HG02981 (cell line): Measurements from ENCODE around the gene USP24.

Source experiments
- ATAC-seq: cut with Tn5 transposase; IDR thresholded peaks from one replicate; pipeline ENCODE4 v1.9.1; 2021; ENCODE audit warnings: mild to moderate bottlenecking, moderate library complexity; ENCODE audit not compliant: unreplicated experiment

Gene USP24

DNA sequence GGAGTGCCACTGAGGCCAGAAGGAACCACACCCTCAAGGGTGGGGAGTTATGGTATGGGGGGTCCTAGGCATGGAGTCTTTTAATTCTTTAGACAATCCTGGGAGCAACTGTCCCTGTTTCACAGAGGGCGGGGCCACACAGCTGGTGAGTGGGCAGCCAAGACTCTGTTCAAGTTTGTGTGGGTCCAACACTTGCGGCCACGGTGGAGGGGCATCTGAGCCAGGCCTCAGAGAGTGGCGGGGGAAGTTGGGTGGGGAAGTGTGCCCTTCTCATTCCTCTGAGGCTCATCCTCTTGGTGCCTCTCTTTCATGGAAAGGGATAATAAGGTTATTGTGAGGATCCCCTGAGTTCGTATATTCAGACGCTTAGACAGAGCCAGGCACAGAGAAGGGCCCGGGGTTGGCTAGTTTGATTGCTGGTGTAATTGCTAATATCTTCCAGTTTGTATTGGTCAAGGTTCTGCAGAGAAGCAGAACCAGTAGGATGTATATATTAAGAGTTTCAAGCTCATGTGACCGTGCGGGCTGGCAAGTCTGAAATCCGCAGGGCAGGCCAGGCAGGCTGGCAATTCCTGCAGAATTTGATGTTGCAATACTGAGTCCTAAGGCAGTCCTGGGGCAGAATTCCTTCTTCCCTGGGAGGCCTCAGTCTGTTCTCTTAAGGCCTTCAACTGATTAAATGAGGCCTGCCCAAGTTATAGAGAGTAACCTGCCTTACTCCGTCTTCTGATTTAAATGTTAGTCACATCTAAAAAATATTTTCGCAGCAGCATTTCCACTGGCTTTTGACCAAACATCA is 159.9 kb downstream of the USP24 start:
- no peak for ATAC-seq

DNA sequence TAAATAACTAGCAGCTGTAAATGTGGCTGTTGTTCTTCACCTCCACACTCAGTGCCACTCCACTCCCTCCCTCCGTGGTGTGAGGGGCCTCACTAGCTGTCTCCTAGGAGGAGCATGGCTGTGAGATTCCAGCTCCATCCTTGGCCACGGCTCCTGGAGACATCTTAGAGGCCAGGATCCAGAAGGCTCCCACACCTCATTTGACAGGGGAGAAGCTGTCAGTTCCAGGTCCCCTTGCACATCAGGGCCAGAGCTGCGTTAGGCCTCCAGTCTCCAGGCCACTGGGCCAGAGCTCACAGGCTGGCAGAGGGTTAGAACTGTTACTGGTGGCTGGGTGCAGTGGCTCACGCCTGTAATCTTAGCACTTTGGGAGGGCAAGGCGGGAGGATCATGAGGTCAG is 160.8 kb downstream of the USP24 start:
- no peak for ATAC-seq

DNA sequence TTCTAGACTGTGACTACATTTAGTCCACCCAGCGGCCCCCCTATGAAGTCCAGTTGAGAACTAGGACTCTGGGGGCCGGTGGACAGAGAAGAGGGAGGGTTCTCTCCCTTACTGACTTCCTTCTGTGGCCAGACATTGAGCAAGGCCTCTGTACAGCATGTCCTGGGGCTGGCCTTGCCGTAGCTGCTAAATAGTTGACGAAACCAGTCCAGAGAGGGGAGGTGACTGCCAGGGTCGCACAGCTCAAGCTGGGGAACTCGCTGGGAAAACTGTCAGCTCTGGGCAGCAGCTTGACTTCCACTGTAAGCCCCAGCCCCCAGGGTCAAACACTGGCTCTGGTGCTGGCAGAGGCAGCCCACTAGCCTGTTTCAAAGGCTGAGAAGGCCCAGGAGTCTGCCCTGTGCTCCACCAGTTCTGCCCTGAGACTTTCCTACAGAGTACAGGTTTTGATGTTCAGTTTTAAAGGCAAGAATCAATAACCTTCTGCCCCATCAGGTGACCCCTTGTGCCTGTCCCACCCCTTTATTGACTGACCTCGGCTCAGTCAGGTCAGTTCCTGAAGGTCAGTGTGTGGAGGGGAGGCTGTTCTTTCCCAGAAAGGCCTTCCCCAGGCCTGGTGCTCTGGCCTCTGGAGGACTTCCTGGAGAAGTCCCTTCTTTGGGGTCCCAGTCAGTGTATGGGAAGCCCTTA is 161.8 kb downstream of the USP24 start:
- no peak for ATAC-seq

DNA sequence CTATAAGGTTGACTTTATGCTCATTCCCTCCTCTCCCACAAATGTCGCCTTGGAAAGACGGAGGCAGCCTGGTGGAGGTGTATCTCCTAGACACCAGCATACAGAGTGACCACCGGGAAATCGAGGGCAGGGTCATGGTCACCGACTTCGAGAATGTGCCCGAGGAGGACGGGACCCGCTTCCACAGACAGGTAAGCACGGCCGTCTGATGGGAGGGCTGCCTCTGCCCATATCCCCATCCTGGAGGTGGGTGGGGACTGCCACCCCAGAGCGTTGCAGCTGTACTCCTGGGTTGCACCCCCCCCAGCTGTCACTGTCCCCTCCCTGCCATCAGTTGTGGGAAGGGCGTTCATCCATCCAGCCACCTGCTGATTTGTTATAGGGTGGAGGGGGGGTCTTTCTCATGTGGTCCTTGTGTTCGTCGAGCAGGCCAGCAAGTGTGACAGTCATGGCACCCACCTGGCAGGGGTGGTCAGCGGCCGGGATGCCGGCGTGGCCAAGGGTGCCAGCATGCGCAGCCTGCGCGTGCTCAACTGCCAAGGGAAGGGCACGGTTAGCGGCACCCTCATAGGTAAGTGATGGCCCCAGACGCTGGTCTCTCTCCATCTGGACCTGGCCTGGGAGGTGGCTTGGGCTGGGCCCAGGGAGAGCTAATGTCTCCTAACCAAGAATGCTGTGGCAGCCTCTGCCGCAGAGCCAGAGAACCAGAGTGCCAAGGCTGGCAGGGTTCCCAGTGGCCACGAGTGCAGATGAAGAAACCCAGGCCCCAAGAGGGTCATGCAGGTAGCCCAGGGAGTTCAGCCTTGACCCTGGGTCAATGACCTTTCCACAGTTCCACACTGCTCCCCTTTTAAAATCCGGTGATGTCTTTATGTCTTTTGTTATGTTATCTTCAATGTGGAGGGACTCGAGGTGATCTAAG is 162.7 kb downstream of the USP24 start:
- ATAC-seq = no peak

DNA sequence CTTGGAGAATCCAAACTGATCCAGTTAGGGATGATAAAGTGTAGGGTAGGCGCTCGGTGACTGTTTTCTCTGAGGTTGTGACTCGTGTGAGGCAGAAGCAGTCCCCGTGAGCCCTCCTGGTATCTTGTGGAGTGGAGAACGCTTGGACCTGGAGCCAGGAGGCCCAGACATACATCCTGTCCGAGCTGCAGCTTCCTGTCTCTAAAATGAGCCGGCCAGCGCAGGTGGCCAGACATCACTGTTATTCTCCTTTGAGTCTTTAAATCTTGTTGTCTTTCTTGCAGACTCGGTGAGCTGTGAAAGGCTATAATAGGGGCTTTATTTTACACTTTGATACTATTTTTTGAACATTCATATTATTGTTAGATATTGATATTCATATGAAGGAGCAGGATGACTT is 163.5 kb downstream of the USP24 start:
- ATAC-seq = no peak

DNA sequence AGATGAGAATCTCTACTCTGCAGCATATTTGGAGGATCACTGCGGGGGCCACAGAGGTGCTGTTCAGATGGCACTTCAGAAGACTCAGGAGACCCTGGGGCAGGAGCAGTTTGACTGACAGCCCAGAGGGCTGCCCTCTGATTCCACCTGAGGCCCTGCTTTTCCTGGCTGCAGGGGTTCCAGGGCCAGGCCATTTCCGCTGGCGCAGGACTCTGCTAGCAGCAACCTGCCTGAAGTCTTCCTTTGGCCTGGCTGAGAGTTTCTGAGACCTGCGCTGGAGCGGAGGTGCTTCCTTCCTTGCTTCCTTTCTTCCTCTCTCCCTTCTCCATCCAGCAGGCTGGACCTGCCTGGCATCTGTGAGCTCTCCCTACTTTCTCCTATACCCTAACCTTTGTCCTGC is 164.0 kb downstream of the USP24 start:
- ATAC-seq = no peak

DNA sequence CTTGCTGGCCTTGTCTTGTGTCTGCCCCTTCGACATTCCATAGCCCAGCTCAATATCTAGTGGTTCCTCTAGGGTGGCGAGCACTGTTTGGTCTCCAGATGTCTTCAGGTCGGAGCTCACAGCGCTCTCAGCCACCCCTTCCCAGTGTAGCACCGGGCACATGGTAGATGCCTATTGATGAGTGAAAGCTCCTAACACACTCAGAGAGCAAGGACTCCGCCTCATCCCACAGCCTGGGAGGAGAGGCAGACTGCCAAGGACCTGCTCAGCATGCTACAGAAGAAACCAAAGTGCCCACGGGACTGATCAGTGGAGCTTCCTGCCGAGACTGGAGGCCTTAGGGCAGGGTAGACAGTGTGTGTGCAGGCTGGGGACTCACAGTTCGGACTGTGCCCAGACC is 164.9 kb downstream of the USP24 start:
- no peak for ATAC-seq

DNA sequence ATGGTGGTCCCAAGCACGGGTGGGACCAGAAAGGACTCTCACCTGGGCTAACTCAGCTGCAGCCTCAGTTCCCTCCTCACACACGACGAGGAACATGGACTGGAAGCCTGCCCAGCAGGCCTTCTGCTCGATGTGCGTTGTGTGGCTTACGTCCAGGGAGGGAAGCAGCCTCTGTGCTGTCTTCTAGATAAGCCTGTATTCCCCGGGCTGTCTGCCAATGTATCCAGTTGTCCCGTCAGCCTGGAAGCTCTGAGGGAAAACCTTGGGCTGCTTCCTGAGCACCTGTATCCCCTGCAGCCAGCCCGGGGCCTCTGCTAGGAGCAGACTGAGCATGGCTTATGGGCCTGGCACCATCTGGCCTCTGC is 165.3 kb downstream of the USP24 start:
- ATAC-seq = no peak

DNA sequence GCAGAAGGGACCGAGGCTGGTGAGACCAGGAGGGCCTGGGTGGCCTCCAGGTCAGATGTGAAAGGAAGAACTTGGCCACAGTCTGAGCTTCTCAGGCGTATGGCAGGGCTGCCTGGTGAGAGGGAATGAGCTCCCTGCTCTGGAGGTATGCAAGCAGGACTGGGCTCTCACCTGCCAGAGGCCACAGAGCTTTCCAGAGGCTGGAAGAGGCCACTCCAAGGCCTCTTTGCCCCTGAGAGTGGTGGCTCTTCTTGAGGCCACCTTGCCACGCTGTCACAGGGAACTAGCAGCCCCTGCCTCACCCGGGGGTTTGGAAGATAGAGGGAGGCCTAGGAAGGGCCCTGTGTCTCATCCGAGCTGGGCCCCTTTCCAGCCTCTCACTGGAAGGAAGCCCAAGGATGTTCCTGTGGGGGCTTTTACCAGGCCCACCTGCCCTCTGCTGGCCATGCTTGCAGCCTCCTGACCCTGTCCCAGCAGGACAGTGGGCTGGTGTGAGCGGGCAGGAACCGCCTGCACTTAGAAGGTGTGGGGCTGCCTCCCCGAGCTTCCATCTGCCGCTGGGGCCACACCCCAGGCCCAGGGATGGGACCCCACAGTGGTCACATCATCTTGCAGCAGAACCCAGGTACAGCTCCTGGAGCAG is 165.8 kb downstream of the USP24 start:
- no peak for ATAC-seq

DNA sequence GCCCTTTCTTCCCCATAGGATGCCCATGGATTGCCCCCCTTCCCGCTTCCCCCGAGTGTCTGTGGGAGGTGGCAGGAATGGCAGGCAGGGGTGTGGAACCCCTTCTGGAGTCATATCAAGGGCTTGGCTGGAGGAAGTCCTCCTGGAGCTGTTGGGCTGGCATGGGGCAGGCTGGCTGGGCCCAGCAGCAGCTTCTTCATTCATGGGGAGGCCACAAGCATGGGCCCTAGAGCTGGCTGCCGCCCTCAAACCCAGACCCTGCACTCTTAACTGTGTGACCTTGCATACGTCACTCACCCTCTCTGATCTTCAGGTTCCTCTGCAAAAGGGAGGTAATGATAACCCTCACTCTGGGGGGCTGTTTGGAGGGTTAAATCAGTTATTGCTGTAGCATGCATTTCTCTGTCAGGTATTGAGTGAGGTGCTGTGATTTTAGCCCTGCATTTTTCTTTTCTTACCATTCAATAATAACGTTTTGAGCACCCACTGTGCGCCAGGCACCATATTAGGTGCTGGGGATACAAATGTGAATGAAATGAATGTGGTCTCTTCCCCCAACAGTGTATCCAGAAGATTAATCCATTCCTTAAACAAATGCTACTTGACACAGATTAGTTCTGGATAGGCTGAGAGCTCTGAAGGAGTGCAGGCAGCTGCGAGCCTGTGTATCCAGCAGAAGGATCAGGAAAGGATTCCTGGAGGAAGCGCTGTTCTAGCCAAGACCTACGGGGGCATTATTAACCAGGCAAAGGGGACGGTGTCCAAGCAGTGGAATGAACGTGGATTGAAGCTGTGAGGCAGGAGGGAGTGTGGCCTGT is 166.5 kb downstream of the USP24 start:
- no peak for ATAC-seq

DNA sequence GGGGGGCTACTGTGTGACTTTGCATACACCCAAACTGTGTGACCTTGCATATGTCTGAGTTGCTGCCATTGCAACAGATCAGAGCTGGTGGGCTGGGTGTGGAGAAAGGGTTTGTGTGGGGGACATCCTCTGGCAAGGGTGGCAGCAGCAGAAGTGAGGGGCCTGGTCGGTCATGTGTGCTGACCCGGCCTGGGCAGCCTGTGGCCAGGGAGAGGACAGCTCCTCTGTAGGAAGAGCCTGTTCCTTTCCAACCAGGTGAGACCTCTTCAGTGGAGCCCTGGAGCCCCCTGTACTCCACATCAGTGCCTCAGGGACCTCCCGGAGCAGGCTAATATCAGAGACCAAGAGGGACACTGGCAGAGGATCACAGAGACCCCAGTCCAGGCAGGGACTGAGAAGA is 167.6 kb downstream of the USP24 start:
- no peak for ATAC-seq

DNA sequence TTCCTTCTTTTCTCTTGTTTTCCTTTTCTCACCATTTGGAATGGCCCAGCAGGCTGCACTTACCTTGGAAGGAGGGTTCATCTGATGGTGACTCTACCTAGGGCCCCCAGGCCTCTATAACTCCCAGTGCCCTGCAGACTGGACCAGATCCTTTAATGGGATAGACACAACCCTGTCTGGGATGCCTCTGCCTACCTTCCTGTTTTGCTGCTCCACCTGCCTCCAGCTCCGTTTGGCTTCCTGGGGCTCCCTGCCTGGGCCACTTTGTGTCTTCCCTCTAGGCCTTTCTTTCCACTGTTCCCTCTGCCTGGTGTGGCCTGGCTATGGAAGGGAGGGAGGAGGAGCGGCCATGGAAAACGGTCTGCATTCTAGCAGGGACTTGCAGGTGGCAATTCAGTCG is 168.3 kb downstream of the USP24 start:
- ATAC-seq = no peak

DNA sequence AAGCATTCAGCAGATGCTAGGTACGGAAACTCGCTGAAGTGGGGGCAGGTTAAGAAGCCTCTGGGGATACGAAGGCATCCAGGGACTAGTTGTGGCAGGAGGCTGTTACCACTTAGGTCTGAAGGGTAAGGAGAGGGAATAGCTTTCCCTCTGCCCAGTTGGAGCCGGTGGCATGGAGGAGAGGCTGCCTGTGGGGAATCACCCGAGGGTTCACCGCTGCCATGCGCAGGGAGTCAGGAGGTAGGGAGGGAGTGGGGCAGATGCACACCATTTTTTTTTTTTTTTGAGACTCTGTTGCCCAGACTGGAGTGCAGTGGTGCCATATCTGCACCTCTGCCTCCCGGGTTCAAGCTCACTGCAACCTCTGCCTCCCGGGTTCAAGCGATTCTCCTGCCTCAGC is 169.7 kb downstream of the USP24 start:
- ATAC-seq = no peak

DNA sequence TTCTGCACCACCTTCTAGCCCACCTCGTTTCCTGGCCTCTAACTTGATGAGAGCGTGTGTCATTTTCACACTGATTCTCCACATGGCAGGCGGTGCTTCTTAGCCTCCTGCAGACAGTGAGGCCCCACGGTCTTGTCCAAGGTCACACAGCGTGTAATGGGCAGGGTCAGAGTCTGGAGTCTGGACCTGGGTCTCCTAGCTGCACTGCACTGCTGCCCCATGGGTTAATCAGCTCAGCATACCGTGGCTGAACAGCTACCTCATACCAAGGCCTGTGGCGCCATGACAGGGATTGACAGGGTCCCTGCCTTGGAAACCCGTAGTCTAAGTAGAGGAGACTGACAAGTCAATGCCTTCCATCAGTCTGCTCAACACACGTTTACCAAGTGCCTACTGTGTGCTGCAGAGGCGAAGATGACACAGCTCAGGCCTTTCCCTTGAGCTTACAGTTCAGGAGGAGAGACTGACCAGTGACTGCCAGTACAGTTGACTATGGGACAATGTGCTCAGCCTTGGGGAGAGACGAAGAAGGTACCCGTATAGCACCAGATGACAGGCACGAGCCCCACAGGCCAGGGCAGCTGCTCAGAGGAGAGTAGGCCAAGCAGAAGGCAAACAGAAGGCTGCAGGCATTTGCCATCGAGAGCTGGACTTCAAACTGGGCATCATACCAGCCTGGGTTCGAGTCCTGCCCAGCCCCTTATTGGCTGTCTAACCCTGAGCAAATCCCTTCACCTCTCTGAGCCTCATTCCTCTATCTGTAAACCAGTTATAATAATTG is 170.4 kb downstream of the USP24 start:
- ATAC-seq = no peak

DNA sequence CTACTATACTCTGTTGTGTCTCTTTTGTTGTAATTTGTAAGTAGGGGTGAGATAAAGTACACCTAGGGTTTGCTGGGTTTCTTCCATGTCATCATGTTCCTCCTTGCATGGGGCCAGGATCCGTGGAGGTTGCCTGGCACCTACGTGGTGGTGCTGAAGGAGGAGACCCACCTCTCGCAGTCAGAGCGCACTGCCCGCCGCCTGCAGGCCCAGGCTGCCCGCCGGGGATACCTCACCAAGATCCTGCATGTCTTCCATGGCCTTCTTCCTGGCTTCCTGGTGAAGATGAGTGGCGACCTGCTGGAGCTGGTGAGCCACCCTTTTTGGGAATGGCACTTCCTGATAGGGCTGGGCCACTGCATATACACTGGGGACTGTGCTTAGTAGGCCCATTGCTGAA is 171.4 kb downstream of the USP24 start:
- no peak for ATAC-seq

DNA sequence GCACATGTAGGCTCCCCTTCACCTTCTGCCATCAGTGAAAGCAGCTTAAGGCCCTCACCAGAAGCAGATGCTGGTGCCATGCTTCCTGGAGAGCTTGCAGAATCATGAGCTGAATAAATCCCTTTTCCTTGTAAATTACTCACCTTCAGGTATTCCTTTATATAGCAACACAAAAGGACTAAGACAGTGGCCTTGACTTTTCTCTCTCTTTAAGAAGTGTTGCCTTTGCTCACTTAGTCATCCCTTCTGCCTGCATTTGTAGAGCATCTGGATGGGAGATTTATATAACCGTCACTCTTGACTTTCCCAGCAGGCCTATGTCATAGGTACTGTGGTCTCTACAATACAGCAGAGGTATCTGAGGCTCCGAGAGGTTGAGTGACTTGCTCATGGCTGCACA is 172.2 kb downstream of the USP24 start:
- ATAC-seq = no peak

DNA sequence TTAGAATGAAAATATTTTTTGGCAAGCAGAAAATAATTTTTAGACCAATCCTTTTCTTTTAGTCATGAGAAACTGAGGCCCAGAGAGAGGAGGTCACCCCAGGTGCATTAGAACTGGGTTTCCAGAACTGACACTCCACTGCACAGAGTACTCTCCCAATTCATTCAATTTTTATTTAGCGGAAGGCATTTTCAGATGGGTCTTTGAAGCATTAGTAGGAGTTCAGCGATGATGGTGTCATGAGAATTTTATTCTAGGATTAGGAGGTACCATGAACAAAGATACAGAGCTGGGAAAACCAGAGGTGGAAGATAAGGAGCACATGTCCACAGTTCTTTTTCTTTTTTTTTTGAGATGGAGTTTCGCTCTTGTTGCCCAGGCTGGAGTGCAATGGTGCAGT is 173.6 kb downstream of the USP24 start:
- ATAC-seq = no peak

DNA sequence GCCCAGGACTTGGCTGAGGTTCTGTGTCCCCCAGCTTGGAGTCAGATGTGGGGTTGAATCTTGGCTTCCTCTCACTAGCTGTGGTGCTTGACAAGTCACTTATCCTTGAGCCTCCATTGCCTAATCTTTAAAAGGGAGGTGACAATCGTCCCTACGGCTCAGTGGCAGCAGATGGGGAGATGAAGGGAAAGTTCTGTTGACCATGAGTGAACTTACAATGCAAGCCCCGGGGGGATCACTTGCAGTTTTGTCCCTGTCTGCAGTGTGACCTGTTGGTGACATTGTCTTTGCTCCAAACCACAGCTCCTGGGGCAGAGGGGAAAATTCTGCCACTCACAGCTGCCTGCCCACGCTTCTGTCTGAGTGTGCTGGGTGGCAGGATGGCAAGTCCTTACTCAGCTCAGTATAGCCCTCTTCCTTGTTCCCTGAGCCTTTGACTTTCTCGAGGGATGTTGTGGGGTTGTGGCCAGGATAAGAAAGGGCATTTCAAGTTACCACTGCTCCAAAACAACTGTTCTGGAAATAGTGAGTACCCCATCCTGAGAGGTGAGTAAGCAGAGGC is 174.2 kb downstream of the USP24 start:
- no peak for ATAC-seq
